Gastroesophageal sphincter (tissue), 3 donors: ENCODE results near the gene SBK1.
"Not testable (repeated sequence)": the region's sequence is repeated elsewhere in the genome, so short reads cannot be mapped to it uniquely, and the experiment has no call there.

Experiments
- POLR2AphosphoS5 ChIP-seq: sonication (generic); formaldehyde crosslinking; IDR thresholded peaks from one replicate; pipeline ENCODE4 v1.6.1; 2017; ENCODE audit warnings: antibody characterized with exemption
- TF ChIP-seq, protein P1 (sequence below), 4 experiments: fragments of 200-600 bp in 2 of 4; fragments of 450-650 bp in 2 of 4; sonication (generic) in 1 of 4; IDR thresholded peaks; one replicate each; pipeline ENCODE4 v1.5.1; 2017 to 2019; ENCODE audit warnings: antibody characterized with exemption in 4 of 4, mild to moderate bottlenecking in 2 of 4, moderate library complexity in 2 of 4

DNA sequence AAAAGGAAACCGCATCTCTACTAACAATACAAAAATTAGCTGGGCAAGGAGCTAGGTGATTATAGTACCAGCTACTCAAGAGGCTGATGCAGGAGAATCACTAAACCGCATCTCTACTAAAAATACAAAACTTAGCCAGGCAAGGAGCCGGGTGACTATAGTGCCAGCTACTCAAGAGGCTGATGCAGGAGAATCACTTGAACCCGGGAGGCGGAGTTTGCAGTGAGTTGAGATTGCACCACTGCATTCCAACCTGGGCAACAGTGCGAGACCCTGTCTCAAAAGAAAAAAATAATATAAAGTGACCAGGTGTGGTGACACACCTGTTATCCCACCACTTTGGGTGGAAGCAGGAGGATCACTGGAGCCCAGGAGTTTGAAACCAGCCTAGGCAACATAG is 45.9 kb downstream of the SBK1 start:
- TF ChIP-seq, protein P1, sequence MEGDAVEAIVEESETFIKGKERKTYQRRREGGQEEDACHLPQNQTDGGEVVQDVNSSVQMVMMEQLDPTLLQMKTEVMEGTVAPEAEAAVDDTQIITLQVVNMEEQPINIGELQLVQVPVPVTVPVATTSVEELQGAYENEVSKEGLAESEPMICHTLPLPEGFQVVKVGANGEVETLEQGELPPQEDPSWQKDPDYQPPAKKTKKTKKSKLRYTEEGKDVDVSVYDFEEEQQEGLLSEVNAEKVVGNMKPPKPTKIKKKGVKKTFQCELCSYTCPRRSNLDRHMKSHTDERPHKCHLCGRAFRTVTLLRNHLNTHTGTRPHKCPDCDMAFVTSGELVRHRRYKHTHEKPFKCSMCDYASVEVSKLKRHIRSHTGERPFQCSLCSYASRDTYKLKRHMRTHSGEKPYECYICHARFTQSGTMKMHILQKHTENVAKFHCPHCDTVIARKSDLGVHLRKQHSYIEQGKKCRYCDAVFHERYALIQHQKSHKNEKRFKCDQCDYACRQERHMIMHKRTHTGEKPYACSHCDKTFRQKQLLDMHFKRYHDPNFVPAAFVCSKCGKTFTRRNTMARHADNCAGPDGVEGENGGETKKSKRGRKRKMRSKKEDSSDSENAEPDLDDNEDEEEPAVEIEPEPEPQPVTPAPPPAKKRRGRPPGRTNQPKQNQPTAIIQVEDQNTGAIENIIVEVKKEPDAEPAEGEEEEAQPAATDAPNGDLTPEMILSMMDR (IDR thresholded peaks at IDR 0.05) = not testable (repeated sequence)
- not testable (repeated sequence) for TF ChIP-seq POLR2AphosphoS5
